ENCODE data around the gene HOXB8. TPM values are rescaled to one million over a fixed set of nuclear protein-coding genes. Genes with fewer than 3 reads are reported as not detected.
A peak's percentile ranks its signal among the peaks of the same experiment; 100 is the strongest.

HOXB8 gene
- total RNA-seq, 2 donors from 2014 or later, result not detected

- Mint-ChIP-seq H3K27me3 (peaks cover 68% of the 10 kb centered on the region), H3K27ac (peak overlapping the region; percentile 80), H3K36me3 (ENCODE audit: low read depth) (peaks cover 17% of the 10 kb centered on the region), H3K4me1 (peaks cover 27% of the 10 kb centered on the region), H3K9me3 (no peaks in the 10 kb centered on the region), H3K4me3 (peak overlapping the region; percentile 96)
- no peak for ATAC-seq (replicated peaks)
These were observed 3.2 kb downstream of the HOXB8 start for GRCh38 chr17:48611681-48612455.

GRCh38 chr17:48611213-48611612, 3.9 kb downstream of the HOXB8 start:
- no peaks in the 10 kb centered on the region for H3K9me3 Mint-ChIP-seq
- H3K27ac Mint-ChIP-seq, result peak overlapping the region; percentile 80
- ATAC-seq (replicated peaks), result peak; percentile 15
- H3K27me3 Mint-ChIP-seq, result peaks cover 66% of the 10 kb centered on the region
- peak overlapping the region; percentile 96 for H3K4me3 Mint-ChIP-seq
- H3K36me3 Mint-ChIP-seq (ENCODE audit: low read depth), result peaks cover 16% of the 10 kb centered on the region
- H3K4me1 Mint-ChIP-seq, result peaks cover 27% of the 10 kb centered on the region

- ATAC-seq (replicated peaks), result peak; percentile 65
- Mint-ChIP-seq H3K27me3 (peaks cover 59% of the 10 kb centered on the region), H3K27ac (peak within 1 kb of the TSS; percentile 80), H3K4me3 (peak within 1 kb of the TSS; percentile 96), H3K9me3 (no peaks in the 10 kb centered on the region), H3K4me1 (peaks cover 27% of the 10 kb centered on the region), H3K36me3 (ENCODE audit: low read depth) (peaks cover 16% of the 10 kb centered on the region)
These were observed 4.5 kb downstream of the HOXB8 start, which contains the start of gene HOXB7 for GRCh38 chr17:48610282-48611211. HOXB7 (minus strand) TSS chr17:48611017; CDS start chr17:48610918, 99 bp downstream.

GRCh38 chr17:48609759-48610281, 5.3 kb downstream of the HOXB8 start:
- Mint-ChIP-seq H3K4me1 (peaks cover 22% of the 10 kb centered on the region), H3K4me3 (peak overlapping the region; percentile 96), H3K36me3 (ENCODE audit: low read depth) (peaks cover 16% of the 10 kb centered on the region), H3K27ac (no peak overlapping the region), H3K9me3 (no peaks in the 10 kb centered on the region), H3K27me3 (peaks cover 57% of the 10 kb centered on the region)
- ATAC-seq (replicated peaks), result no peak

- H3K9me3 Mint-ChIP-seq, result no peaks in the 10 kb centered on the region
- H3K4me1 Mint-ChIP-seq, result peaks cover 22% of the 10 kb centered on the region
- no peak for ATAC-seq (replicated peaks)
- H3K36me3 Mint-ChIP-seq (ENCODE audit: low read depth), result peaks cover 11% of the 10 kb centered on the region
- H3K27me3 Mint-ChIP-seq, result peaks cover 59% of the 10 kb centered on the region
- H3K4me3 Mint-ChIP-seq, result no peak overlapping the region
- H3K27ac Mint-ChIP-seq, result no peak overlapping the region
These were observed 6.1 kb downstream of the HOXB8 start for GRCh38 chr17:48609033-48609432.

- no peaks in the 10 kb centered on the region for H3K9me3 Mint-ChIP-seq
- H3K36me3 Mint-ChIP-seq (ENCODE audit: low read depth), result peaks cover 6% of the 10 kb centered on the region
- ATAC-seq (replicated peaks), result no peak
- no peak overlapping the region for H3K27ac Mint-ChIP-seq
- H3K27me3 Mint-ChIP-seq, result peaks cover 59% of the 10 kb centered on the region
- no peak overlapping the region for H3K4me3 Mint-ChIP-seq
- peaks cover 17% of the 10 kb centered on the region for H3K4me1 Mint-ChIP-seq
These were observed 6.6 kb downstream of the HOXB8 start for GRCh38 chr17:48608494-48608834.

GRCh38 chr17:48606892-48607614, 8.0 kb downstream of the HOXB8 start:
- H3K27ac Mint-ChIP-seq, result no peak overlapping the region
- no peak for ATAC-seq (replicated peaks)
- H3K36me3 Mint-ChIP-seq (ENCODE audit: low read depth), result peaks cover 6% of the 10 kb centered on the region
- no peaks in the 10 kb centered on the region for H3K9me3 Mint-ChIP-seq
- peaks cover 5% of the 10 kb centered on the region for H3K4me1 Mint-ChIP-seq
- no peak overlapping the region for H3K4me3 Mint-ChIP-seq
- peaks cover 58% of the 10 kb centered on the region for H3K27me3 Mint-ChIP-seq

- H3K27me3 Mint-ChIP-seq, result peaks cover 52% of the 10 kb centered on the region
- peaks cover 6% of the 10 kb centered on the region for H3K36me3 Mint-ChIP-seq (ENCODE audit: low read depth)
- H3K4me1 Mint-ChIP-seq, result peaks cover 5% of the 10 kb centered on the region
- ATAC-seq (replicated peaks), result no peak
- no peak overlapping the region for H3K27ac Mint-ChIP-seq
- H3K9me3 Mint-ChIP-seq, result no peaks in the 10 kb centered on the region
- no peak overlapping the region for H3K4me3 Mint-ChIP-seq
These were observed 8.9 kb downstream of the HOXB8 start for GRCh38 chr17:48605991-48606891.

- H3K27me3 Mint-ChIP-seq, result peaks cover 55% of the 10 kb centered on the region
- H3K36me3 Mint-ChIP-seq (ENCODE audit: low read depth), result no peaks in the 10 kb centered on the region
- no peak for ATAC-seq (replicated peaks)
- no peak overlapping the region for H3K27ac Mint-ChIP-seq
- no peaks in the 10 kb centered on the region for H3K4me1 Mint-ChIP-seq
- H3K4me3 Mint-ChIP-seq, result no peak overlapping the region
- no peaks in the 10 kb centered on the region for H3K9me3 Mint-ChIP-seq
These were observed 9.6 kb downstream of the HOXB8 start for GRCh38 chr17:48605409-48605919.

- Mint-ChIP-seq H3K4me3 (no peak within 1 kb of the TSS), H3K27me3 (peaks cover 61% of the 10 kb centered on the region), H3K36me3 (ENCODE audit: low read depth) (no peaks in the 10 kb centered on the region), H3K4me1 (no peaks in the 10 kb centered on the region), H3K27ac (no peak within 1 kb of the TSS), H3K9me3 (no peaks in the 10 kb centered on the region)
- ATAC-seq (replicated peaks), result no peak
These were observed 10.2 kb downstream of the HOXB8 start, which contains the start of gene HOXB6 for GRCh38 chr17:48604770-48605329. HOXB6 (minus strand) TSS chr17:48604986; CDS start chr17:48598150, 6,836 bp downstream.

GRCh38 chr17:48603959-48604769, 10.9 kb downstream of the HOXB8 start:
- Mint-ChIP-seq H3K4me3 (no peak overlapping the region), H3K27ac (no peak overlapping the region), H3K27me3 (peaks cover 66% of the 10 kb centered on the region), H3K4me1 (no peaks in the 10 kb centered on the region), H3K36me3 (ENCODE audit: low read depth) (no peaks in the 10 kb centered on the region), H3K9me3 (no peaks in the 10 kb centered on the region)
- ATAC-seq (replicated peaks), result no peak

Measured in activated T-helper 17 cell treated with anti-CD3 and anti-CD28 coated beads, Interleukin-2, amount 50 U/mL, for 72 hours (primary cell).